HG03097 (cell line): ENCODE results near the gene PSG1.
"Not testable (repeated sequence)": the region's sequence is repeated elsewhere in the genome, so short reads cannot be mapped to it uniquely, and the experiment has no call there.

Experiments used
- ATAC-seq: cut with Tn5 transposase; IDR thresholded peaks from one replicate; pipeline ENCODE4 v1.9.1; 2021; ENCODE audit not compliant: unreplicated experiment, low FRiP score

PSG1 gene

GRCh38 chr19:42882730-42883129 lies 3.2 kb upstream of the PSG1 start:
- ATAC-seq: not testable (repeated sequence)

GRCh38 chr19:42882010-42882409 lies 2.5 kb upstream of the PSG1 start:
- not testable (repeated sequence) for ATAC-seq

- not testable (repeated sequence) for ATAC-seq
Observed at GRCh38 chr19:42881279-42881678, 1.8 kb upstream of the PSG1 start.

GRCh38 chr19:42880621-42881020 lies 1.1 kb upstream of the PSG1 start:
- not testable (repeated sequence) for ATAC-seq

- not testable (repeated sequence) for ATAC-seq
Observed at GRCh38 chr19:42876596-42876995, 2.9 kb downstream of the PSG1 start.

GRCh38 chr19:42875881-42876280 lies 3.6 kb downstream of the PSG1 start:
- not testable (repeated sequence) for ATAC-seq

- not testable (repeated sequence) for ATAC-seq
Observed at GRCh38 chr19:42874901-42875813, 4.4 kb downstream of the PSG1 start.

- ATAC-seq: not testable (repeated sequence)
Observed at GRCh38 chr19:42874136-42874535, 5.4 kb downstream of the PSG1 start.

GRCh38 chr19:42872608-42873007 lies 6.9 kb downstream of the PSG1 start:
- no peak for ATAC-seq

- no peak for ATAC-seq
Observed at GRCh38 chr19:42857544-42857867, 22.0 kb downstream of the PSG1 start.

- not testable (repeated sequence) for ATAC-seq
Observed at GRCh38 chr19:42856866-42857543, 22.5 kb downstream of the PSG1 start.

GRCh38 chr19:42854745-42855144 lies 24.8 kb downstream of the PSG1 start:
- ATAC-seq: not testable (repeated sequence)

- not testable (repeated sequence) for ATAC-seq
Observed at GRCh38 chr19:42853231-42853630, 26.3 kb downstream of the PSG1 start.

- not testable (repeated sequence) for ATAC-seq
Observed at GRCh38 chr19:42852821-42853220, 26.7 kb downstream of the PSG1 start.

- not testable (repeated sequence) for ATAC-seq
Observed at GRCh38 chr19:42851718-42852280, 27.7 kb downstream of the PSG1 start.

GRCh38 chr19:42850981-42851717 lies 28.4 kb downstream of the PSG1 start:
- no peak for ATAC-seq

- ATAC-seq: no peak
Observed at GRCh38 chr19:42846597-42846996, 32.9 kb downstream of the PSG1 start.

GRCh38 chr19:42843631-42844030 lies 35.9 kb downstream of the PSG1 start:
- not testable (repeated sequence) for ATAC-seq

- ATAC-seq: not testable (repeated sequence)
Observed at GRCh38 chr19:42832746-42833442, 46.6 kb downstream of the PSG1 start.
